Thoracic aorta (tissue), 2 donors: ENCODE results near the gene CEP68. TPM values are rescaled to one million over a fixed set of nuclear protein-coding genes. Genes with fewer than 3 reads are reported as not detected.

ENCODE experiments used
- ATAC-seq: fragments of 150-250 bp; one replicate; pipeline ENCODE4 v1.8.0; 2017; ENCODE audit warnings: low read depth; ENCODE audit not compliant: insufficient number of reproducible peaks, low FRiP score
- DNase-seq: peaks from one replicate; pipeline ENCODE4 v3.0.0-alpha.2; 2020; ENCODE audit warnings: low spot score
- H3K27ac ChIP-seq, 2 donors: fragments of 200-600 bp; sonication (generic); 1 replicate in 1 of 2; 2 replicates in 1 of 2; pipeline ENCODE4 v1.5.1; 2016; ENCODE audit warnings: mild to moderate bottlenecking in 2 of 2, moderate library complexity in 2 of 2
- H3K27me3 ChIP-seq: fragments of 200-600 bp; sonication (generic); replicated peaks from 2 replicates; pipeline ENCODE4 v1.6.0; 2016; ENCODE audit warnings: mild to moderate bottlenecking; ENCODE audit not compliant: insufficient read depth
- H3K36me3 ChIP-seq: fragments of 200-600 bp; sonication (generic); one replicate; pipeline ENCODE4 v1.5.1; 2016
- H3K4me1 ChIP-seq, 2 donors: fragments of 200-600 bp; sonication (generic); 1 replicate in 1 of 2; 2 replicates in 1 of 2; pipeline versions ENCODE4 v1.5.1 to v1.6.0; 2016; ENCODE audit warnings: low read depth in 2 of 2, mild to moderate bottlenecking in 1 of 2; ENCODE audit not compliant: control insufficient read depth in 1 of 2
- H3K4me3 ChIP-seq: fragments of 200-600 bp; sonication (generic); 2 replicates; pipeline ENCODE4 v1.5.1; 2016; ENCODE audit warnings: mild to moderate bottlenecking
- H3K9me3 ChIP-seq: fragments of 200-600 bp; sonication (generic); 2 replicates; pipeline ENCODE4 v1.5.1; 2016
- total RNA-seq, 2 donors: library from RNA; depleted of rRNA; stranded (reverse); fragments of >200 nt; gene quantifications; one replicate each; pipeline versions ENCODE4 v1.1.0 to v1.2.3, GENCODE V29; 2016
- TF ChIP-seq, protein P1 (sequence below): fragments of 200-600 bp; sonication (generic); IDR thresholded peaks from one replicate; pipeline ENCODE4 v1.5.1; 2019; ENCODE audit warnings: antibody characterized with exemption

Gene CEP68, protein sequence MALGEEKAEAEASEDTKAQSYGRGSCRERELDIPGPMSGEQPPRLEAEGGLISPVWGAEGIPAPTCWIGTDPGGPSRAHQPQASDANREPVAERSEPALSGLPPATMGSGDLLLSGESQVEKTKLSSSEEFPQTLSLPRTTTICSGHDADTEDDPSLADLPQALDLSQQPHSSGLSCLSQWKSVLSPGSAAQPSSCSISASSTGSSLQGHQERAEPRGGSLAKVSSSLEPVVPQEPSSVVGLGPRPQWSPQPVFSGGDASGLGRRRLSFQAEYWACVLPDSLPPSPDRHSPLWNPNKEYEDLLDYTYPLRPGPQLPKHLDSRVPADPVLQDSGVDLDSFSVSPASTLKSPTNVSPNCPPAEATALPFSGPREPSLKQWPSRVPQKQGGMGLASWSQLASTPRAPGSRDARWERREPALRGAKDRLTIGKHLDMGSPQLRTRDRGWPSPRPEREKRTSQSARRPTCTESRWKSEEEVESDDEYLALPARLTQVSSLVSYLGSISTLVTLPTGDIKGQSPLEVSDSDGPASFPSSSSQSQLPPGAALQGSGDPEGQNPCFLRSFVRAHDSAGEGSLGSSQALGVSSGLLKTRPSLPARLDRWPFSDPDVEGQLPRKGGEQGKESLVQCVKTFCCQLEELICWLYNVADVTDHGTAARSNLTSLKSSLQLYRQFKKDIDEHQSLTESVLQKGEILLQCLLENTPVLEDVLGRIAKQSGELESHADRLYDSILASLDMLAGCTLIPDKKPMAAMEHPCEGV
- total RNA-seq: 10 to 100 TPM; 28.8 to 31.3 TPM

DNA sequence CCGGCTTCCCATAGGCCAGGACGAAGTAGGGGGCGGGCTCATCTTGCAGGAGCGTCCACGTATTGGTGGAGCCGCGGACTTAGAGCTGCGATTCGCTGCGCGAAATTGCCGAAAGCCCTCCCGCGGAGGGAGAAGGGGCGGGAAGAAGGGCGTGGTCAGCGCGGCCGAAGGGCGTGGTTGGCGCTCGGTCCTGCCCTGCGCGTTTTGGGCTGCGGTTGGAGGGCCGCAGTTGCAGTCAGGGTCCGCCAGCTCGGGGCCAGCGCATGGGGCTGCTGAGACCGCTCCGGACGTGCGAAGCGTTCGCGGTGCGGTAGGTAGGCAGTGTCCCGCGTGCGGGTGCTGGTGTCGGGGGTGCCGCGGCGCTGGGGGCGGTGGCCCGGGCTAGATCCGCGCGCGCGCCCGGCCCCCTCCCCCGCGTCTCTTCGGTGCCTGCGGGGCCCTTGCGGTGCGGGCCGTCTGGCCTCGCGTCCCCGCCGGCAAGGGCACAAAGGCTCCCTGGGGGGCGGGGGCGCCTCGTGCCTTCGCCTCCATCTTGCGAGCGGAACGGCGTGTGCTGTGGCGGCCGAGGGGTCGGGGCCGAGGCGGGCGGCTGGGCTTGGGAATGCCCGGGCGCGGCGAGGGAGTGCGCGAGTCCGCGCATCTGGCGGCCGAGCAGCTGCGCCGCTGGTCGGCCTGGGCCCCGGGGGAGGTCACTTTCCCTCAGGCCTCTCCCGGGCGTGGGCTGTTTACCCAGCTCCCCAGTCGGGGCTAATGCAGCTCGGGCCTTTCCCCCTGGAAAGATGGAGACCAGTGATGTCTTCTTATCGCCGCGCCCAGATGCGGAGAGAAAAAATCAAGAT is at the start of gene CEP68:
Gene CEP68 (plus strand): TSS at position 202 of the 839 bp plus-strand sequence. CDS start 13,029 bp downstream, outside the sequence.
- H3K36me3 ChIP-seq: no peaks in the 10 kb centered on the region
- peaks cover 9 to 42% of the 10 kb centered on the region in 2 donors for H3K4me1 ChIP-seq
- ATAC-seq (peak; percentile 96), DNase-seq (peak; percentile 92)
- TF ChIP-seq, protein P1, sequence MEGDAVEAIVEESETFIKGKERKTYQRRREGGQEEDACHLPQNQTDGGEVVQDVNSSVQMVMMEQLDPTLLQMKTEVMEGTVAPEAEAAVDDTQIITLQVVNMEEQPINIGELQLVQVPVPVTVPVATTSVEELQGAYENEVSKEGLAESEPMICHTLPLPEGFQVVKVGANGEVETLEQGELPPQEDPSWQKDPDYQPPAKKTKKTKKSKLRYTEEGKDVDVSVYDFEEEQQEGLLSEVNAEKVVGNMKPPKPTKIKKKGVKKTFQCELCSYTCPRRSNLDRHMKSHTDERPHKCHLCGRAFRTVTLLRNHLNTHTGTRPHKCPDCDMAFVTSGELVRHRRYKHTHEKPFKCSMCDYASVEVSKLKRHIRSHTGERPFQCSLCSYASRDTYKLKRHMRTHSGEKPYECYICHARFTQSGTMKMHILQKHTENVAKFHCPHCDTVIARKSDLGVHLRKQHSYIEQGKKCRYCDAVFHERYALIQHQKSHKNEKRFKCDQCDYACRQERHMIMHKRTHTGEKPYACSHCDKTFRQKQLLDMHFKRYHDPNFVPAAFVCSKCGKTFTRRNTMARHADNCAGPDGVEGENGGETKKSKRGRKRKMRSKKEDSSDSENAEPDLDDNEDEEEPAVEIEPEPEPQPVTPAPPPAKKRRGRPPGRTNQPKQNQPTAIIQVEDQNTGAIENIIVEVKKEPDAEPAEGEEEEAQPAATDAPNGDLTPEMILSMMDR: peak; percentile 17
- peak within 1 kb of the TSS; percentile 89 for H3K4me3 ChIP-seq
- H3K27ac ChIP-seq: peak within 1 kb of the TSS; percentile 71 to 80
- no peaks in the 10 kb centered on the region for H3K9me3 ChIP-seq
- H3K27me3 ChIP-seq: no peaks in the 10 kb centered on the region

DNA sequence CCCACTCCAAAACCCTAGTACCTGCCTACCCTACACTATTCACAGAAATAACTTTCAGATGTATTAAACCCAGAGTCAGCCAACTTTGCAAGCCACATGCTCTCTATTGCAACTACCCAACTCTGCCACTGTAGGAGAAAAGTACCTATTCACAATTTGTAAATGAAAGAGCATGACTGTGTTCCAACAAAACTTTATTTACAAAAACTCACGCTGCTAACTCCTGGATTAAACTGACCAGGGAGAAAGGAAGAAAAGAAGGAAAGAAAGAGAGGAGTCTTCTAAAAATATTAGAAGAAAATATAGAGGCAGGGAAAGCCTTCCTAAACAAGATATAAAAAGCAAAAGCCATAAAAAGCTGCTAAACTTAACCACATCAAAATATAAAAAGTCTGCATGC is 42.4 kb upstream of the CEP68 start:
- Histone ChIP-seq H3K4me1 (no peaks in the 10 kb centered on the region), H3K9me3 (no peaks in the 10 kb centered on the region), H3K4me3 (no peak overlapping the region), H3K27me3 (no peaks in the 10 kb centered on the region), H3K27ac (no peak overlapping the region), H3K36me3 (peaks cover 23% of the 10 kb centered on the region)
- no peak for DNase-seq
- no peak for ATAC-seq
- TF ChIP-seq, protein P1: no peak

DNA sequence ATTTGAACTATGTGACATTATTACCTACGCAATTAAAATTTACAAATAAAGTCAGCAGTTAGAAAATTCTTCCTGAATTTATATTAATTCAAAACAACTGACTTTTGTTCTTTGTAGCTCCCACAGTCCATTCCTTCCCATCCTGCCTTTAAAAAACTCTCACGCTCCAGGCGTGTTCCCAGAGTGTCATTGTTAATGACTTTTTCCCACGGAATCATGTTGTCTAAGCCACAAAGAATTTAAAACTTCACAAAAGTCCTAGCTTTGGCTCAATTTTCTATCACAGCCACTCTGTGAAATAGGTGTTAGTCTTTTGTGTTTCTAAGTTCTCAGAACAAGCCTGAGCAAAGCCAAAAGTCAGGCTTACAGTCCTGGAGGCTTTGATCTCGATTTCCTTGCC is 40.5 kb upstream of the CEP68 start:
- TF ChIP-seq, protein P1: no peak
- Histone ChIP-seq H3K9me3 (no peaks in the 10 kb centered on the region), H3K27ac (no peak overlapping the region), H3K27me3 (no peaks in the 10 kb centered on the region), H3K4me1 (no peaks in the 10 kb centered on the region), H3K36me3 (peaks cover 33% of the 10 kb centered on the region), H3K4me3 (no peak overlapping the region)
- DNase-seq (no peak), ATAC-seq (no peak)

DNA sequence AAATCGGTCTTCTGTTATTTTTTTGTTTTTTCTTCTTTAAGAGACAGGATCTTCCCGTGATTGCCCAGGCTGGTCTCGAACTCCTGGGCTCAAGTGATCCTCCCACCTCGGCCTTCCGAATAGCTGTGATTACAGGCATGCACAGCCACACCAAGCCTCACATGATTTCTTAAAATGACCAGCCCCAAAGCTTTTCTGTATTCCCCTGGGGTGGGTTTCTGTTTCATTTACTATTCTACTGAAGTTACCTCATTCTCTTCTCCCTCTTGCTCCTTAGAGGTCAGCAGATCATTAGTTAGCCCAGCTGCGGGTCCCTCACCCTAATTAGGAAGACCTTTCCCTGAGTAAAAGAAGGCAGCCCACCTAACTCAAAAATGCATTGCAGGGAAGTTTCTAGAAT is 39.4 kb upstream of the CEP68 start:
- ATAC-seq (no peak), DNase-seq (no peak)
- TF ChIP-seq, protein P1: no peak
- Histone ChIP-seq H3K27me3 (no peaks in the 10 kb centered on the region), H3K4me1 (no peaks in the 10 kb centered on the region), H3K27ac (no peak overlapping the region), H3K9me3 (no peaks in the 10 kb centered on the region), H3K4me3 (no peak overlapping the region), H3K36me3 (peaks cover 40% of the 10 kb centered on the region)
